ENCODE data around the gene ARL3. TPM values are rescaled to one million over a fixed set of nuclear protein-coding genes. Genes with fewer than 3 reads are reported as not detected.
"Not testable (repeated sequence)": the region's sequence is repeated elsewhere in the genome, so short reads cannot be mapped to it uniquely, and the experiment has no call there.

ARL3 gene
- total RNA-seq, 1 experiment from 2014 or later: 2.6 TPM

GRCh38 chr10:102742313-102742712 is 28.1 kb upstream of the ARL3 start:
- in situ Hi-C loops (cut with HindIII; ENCODE audit: low pct_unique_long_range_greater_than_20kb, low sequenced_read_pairs); DNase-seq (ENCODE audit: low read depth, low spot score): not testable (repeated sequence)

- in situ Hi-C loops (cut with HindIII; ENCODE audit: low pct_unique_long_range_greater_than_20kb, low sequenced_read_pairs): no loop called here
These were observed 27.6 kb upstream of the ARL3 start for GRCh38 chr10:102741726-102742237.

GRCh38 chr10:102740229-102740628 is 26.0 kb upstream of the ARL3 start:
- in situ Hi-C loops (cut with HindIII; ENCODE audit: low pct_unique_long_range_greater_than_20kb, low sequenced_read_pairs): no loop called here
- DNase-seq (ENCODE audit: low read depth, low spot score): no peak

More at GRCh38 chr10:102741726-102742237, 27.6 kb upstream of the ARL3 start:
- DNase-seq (ENCODE audit: low read depth, low spot score): no peak

DNA sequence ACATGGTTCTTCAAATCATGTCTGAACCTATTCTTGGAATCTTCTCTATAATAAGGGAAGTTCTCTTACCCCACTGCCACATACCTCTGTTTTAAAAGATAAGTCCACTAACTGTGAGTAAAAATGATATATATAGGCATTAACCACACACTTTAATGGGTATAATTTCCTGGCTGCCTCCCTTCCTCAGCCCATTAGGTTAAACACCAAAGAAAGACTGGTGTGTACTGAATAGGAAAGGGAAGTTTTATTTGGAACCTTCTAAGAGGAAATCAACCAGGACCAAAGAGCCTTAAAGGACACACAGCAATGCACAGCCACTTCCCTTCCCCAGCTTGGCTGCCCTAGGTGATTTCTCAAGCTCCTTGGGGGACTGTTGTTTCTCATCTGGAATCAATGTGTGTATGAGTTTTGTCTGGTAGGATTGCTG is 24.5 kb upstream of the ARL3 start:
- no peak for DNase-seq (ENCODE audit: low read depth, low spot score)
- in situ Hi-C loops (cut with HindIII; ENCODE audit: low pct_unique_long_range_greater_than_20kb, low sequenced_read_pairs): no loop called here

DNA sequence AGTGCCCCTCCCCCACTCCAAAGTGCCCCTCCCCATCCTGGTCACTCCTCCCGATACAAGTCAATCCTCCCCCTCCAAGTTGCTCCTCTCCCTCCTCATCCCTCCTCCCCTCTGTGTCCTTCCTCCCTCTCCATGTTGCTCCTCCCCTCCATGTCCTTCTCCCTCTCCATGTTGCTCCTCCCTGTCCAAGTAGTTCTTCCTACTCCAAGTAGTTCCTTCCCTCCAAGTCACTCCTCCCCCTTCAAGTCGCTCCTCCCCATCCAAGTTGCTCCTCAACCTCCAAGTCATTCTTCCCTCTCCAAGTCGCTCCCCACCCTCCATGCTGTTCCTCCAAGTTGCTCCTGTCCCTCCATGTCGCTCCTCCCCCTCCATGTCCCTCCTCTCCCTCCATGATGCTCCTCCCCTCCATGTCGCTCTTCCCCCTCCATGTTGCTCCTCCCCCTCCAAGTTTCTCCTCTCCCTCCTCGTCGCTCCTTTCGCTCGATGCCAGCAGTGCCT is 20.9 kb upstream of the ARL3 start:
- peak; percentile 59 for DNase-seq (ENCODE audit: low read depth, low spot score)
- in situ Hi-C loops (cut with HindIII; ENCODE audit: low pct_unique_long_range_greater_than_20kb, low sequenced_read_pairs): no loop called here

DNA sequence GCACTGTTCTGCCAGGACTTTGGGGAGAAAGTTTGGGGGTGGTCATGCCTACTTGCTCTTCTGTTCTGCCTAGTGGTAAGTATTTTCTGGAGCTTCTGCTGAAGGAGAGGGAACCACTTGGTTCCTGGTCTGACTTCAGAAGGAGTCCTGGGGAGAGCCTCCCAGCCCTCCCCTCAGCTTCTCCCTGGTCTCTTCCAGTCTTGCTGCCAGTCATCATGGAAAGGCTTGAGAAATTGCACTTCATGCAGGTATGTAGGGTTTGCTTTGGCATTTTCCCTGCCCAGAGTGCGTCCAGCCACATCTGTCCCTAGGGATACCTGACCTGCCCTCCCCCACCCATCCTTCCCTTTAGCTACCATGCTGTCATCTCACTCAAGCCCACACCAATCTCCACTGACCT is 18.5 kb upstream of the ARL3 start:
- in situ Hi-C loops (cut with HindIII; ENCODE audit: low pct_unique_long_range_greater_than_20kb, low sequenced_read_pairs): no loop called here
- DNase-seq (ENCODE audit: low read depth, low spot score): no peak

GRCh38 chr10:102731222-102731800 is 17.1 kb upstream of the ARL3 start:
- DNase-seq (ENCODE audit: low read depth, low spot score): no peak
- in situ Hi-C loops (cut with HindIII; ENCODE audit: low pct_unique_long_range_greater_than_20kb, low sequenced_read_pairs): no loop called here

DNA sequence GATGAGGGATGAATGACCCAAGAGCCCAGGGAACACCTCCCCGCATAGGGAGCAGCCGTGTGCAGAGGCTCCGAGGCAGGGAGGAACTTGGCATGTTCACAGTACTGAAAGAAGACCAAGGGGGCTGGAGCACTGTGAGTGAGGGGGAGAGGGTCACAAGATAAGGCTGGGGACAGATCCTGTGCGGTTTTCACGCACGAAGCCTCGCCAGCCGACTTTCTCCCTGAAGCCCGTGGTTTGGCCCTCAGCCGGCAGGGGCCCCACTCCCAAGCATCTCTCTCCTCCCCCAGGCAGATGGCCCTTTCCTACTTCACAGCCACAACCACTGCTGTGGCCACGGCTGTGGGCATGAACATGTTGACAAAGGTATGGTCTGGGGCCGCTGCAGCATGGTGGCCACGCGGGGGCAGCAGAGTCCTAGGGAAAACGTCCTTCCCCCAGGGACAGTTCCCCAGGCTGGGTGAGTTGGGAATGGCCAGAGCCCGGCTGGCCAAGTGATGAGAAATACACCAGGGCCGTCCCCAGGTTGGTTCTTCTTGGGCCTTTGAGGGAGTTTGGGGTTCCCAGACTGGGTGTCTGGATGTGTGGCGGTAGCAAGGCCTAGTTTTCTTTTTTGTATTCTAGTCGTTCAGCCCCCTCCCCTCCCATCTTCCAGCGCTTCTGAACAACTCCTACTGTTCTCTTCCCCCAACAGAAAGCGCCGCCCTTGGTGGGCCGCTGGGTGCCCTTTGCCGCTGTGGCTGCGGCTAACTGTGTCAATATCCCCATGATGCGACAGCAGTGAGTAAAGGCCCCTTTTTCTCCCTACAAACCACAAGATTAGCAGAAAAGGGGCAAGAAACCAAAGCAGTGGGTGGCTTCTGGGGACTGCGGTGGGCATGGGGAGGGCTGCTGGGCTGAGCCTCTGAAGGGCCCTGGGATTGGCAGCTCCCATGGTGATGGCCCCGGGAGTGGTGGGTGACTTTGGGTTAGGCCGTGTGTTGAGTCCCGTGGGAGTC is 15.1 kb upstream of the ARL3 start:
- DNase-seq (ENCODE audit: low read depth, low spot score): peak; percentile 73
- in situ Hi-C loops (cut with HindIII; ENCODE audit: low pct_unique_long_range_greater_than_20kb, low sequenced_read_pairs): no loop called here

DNA sequence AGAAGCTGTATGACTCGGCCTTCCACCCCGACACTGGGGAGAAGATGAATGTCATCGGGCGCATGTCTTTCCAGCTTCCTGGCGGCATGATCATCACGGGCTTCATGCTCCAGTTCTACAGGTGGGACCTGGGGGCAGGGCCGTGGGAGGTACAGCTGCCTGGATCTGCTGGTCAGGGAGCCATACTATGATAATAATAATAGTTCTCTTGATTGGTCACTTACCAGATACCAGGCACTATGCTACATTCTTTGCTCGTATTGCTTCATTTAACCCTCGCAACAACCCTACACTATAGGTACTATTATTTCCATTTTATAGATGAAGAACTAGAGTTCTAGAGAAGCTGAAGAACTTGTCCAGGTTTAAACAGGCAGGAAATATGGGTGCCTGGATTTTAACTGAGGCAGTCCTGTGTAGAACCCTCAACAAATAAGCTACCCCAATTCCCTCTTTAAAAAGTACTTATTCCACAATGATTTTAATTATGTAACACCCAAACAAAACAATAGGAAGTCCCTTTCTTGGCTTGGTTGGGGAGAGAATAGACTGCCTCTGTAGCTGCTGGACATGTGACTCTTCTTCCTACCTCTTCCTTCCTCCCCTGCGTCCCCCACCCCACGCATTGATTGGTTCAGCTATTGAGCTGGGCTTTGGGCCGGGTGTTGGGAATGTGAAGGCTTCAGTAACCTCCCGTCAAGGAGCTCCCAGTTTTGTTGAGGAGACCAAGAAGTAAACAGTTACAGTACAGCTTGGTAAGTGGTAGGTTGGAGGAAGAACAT is 13.0 kb upstream of the ARL3 start:
- in situ Hi-C loops (cut with HindIII; ENCODE audit: low pct_unique_long_range_greater_than_20kb, low sequenced_read_pairs): no loop called here
- DNase-seq (ENCODE audit: low read depth, low spot score): no peak

DNA sequence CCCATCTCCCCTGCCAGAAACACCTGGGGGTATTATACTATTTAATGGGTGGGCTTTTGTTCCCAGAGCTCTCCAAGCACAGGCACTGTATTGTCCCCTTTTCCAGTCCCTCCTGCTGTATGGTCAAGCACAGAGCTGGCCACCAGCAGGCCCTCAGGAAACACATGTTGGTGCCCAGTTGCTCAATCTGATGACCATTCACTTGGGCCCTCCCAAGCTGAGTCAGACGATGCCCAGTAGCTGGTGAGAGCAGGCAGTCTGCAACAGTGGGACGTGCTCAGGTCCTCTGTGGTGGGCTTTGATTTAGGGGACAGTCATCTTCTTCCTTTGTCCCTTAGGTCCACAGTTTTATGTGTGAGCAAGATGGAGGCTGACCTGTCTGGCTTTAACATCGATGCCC is 12.1 kb upstream of the ARL3 start:
- in situ Hi-C loops (cut with HindIII; ENCODE audit: low pct_unique_long_range_greater_than_20kb, low sequenced_read_pairs): no loop called here

GRCh38 chr10:102723989-102724388 is 9.8 kb upstream of the ARL3 start:
- DNase-seq (ENCODE audit: low read depth, low spot score): no peak
- in situ Hi-C loops (cut with HindIII; ENCODE audit: low pct_unique_long_range_greater_than_20kb, low sequenced_read_pairs): no loop called here

More for the DNA sequence above, 12.1 kb upstream of the ARL3 start:
- DNase-seq (ENCODE audit: low read depth, low spot score): no peak

DNA sequence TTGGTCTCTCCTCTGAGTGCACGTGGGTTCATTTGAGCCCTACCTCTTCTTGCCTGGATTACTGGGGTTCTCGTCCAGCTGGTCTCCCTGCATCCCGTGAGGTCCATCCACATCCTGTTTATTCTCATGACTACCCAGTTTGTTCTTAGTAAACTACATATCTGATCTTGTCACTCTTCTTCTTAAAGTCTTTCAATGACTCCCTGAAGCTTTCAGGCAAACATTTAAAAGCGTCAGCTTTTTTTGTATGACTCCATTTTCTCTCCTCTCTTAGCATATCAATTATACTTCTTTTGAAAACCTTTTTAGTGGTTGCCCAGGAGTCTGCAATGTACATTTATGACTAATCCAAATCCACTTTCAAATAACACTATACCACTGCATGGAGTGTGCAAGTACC is 7.8 kb upstream of the ARL3 start:
- no peak for DNase-seq (ENCODE audit: low read depth, low spot score)
- in situ Hi-C loops (cut with HindIII; ENCODE audit: low pct_unique_long_range_greater_than_20kb, low sequenced_read_pairs): no loop called here

GRCh38 chr10:102720775-102721301 is 6.6 kb upstream of the ARL3 start:
- in situ Hi-C loops (cut with HindIII; ENCODE audit: low pct_unique_long_range_greater_than_20kb, low sequenced_read_pairs): no loop called here
- no peak for DNase-seq (ENCODE audit: low read depth, low spot score)

- no peak for DNase-seq (ENCODE audit: low read depth, low spot score)
- in situ Hi-C loops (cut with HindIII; ENCODE audit: low pct_unique_long_range_greater_than_20kb, low sequenced_read_pairs): no loop called here
These were observed 6.1 kb upstream of the ARL3 start for GRCh38 chr10:102720337-102720736.

- in situ Hi-C loops (cut with HindIII; ENCODE audit: low pct_unique_long_range_greater_than_20kb, low sequenced_read_pairs): no loop called here
- no peak for DNase-seq (ENCODE audit: low read depth, low spot score)
These were observed 4.0 kb upstream of the ARL3 start for GRCh38 chr10:102718220-102718619.

DNA sequence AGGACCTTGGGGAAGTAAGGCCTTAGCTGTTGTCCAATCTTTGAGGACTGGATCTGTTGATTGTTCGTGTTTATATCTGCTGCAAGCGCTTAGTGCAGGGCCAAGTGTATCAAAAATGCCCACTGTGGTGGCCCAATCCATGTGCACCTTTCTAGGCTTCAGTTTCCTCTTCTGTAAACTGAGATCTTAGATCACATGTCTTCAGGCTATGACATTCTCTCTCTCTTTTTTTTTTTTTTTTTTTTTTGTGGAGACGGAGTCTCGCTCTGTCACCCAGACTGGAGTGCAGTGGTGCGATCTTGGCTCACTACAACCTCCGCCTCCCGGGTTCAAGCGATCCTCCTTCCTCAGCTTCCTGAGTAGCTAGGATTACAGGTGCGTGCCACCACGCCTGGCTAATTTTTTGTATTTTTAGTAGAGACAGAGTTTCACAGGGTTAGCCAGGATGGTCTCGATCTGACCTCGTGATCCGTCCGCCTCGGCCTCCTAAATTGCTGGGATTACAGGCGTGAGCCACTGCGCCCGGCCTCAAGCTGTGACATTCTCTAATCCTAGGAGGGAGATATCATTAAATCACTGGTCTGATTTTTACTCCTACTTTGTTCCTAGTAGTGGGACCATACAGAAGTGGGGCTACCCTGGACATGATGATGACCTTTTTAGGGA is 2.8 kb upstream of the ARL3 start:
- in situ Hi-C loops (cut with HindIII; ENCODE audit: low pct_unique_long_range_greater_than_20kb, low sequenced_read_pairs); DNase-seq (ENCODE audit: low read depth, low spot score): not testable (repeated sequence)

DNA sequence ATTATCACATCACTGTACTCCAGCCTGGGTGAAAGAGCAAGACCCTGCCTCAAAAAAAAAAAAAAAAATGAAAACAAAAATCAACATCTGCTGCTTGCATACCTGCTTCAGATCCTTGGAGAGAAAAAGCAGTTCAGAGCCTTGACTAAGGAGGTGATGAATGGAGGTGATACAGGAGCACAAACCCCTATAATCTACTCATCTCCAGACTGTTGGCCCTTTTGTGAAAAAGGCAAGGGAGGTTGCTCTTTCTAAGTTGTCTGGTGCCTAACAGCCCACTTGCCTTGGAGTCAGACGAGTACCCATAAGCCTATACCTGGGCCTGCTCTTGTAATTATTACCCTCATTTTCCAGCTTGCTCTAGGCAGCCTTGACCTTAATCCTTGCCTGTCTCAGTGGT is 1.7 kb upstream of the ARL3 start:
- DNase-seq (ENCODE audit: low read depth, low spot score): no peak
- in situ Hi-C loops (cut with HindIII; ENCODE audit: low pct_unique_long_range_greater_than_20kb, low sequenced_read_pairs): no loop called here

Data from SK-MEL-5 (cell line).